Embryonic facial prominence (tissue), 1 donor: Measurements from ENCODE around the gene MAP1LC3B2.
A peak's percentile ranks its signal among the peaks of the same experiment; 100 is the strongest.

Source experiments
- DNase-seq: peaks from one replicate; pipeline ENCODE4 v3.0.0-alpha.2; 2016; ENCODE audit errors: extremely low spot score

MAP1LC3B2 gene

GRCh38 chr12:116594325-116595038, 35.3 kb downstream of the MAP1LC3B2 start:
- DNase-seq, result no peak

- DNase-seq, result no peak
Measured at GRCh38 chr12:116595186-116595585, 36.0 kb downstream of the MAP1LC3B2 start.

DNA sequence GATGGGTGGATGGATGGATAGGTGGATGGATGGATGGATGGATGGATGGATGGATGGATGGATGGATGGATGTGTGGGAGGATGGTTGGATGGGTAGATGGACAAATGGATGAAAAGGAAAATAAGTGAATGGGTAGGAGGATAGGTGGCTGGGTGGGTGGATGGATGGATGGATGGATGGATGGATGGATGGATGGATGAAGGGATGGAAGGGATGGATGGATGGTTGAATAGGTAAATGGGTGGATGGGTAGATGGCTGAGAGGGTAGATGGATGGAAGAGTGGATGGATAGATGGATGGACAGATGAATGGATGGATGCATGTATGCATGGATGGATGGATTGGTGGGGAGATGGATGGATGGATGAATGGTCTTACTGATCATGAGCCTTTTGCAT, 36.5 kb downstream of the MAP1LC3B2 start:
- DNase-seq, result no peak

GRCh38 chr12:116597886-116598285, 38.7 kb downstream of the MAP1LC3B2 start:
- no peak for DNase-seq

GRCh38 chr12:116598311-116599284, 39.4 kb downstream of the MAP1LC3B2 start:
- DNase-seq, result no peak

DNA sequence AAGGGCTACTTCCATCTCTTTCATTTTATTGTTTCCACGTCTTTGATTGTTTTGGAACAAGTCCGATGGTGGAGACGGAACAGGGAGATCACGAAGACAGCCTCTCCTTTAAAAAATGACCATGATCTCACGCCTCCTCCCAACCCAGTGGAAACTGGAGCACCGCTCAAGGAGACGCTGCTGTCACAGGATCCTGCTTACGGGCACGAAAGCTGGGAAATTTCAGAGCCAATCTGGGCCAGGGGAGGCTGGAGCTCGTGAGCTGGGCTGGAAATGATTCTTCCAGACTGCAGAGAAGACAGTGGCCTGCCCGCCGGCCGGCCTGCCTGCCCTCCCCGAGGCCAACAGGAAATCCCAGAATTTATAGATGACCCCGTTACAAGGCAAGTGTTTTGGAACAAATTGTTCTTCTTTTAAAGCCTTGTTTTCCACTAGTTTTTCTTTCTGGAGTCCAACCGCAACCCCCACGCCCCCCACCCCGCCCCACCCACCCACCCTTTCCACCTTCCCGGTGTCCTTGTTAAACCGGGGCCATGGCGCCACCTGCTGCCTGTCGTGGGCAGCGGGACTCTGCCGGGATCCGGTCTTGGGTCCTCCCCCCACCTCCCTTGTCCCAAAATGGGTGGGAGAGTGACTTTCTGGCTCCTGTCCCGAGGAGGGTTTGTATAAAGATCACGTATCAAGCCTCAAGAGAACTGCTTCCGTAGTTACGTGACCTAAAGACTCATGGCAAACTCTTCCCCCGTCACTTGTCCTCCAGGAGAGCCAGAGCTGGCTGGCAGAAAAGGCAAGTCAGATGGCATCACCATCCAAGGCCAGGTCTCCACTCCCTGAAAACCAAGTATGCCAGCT, 40.3 kb downstream of the MAP1LC3B2 start:
- DNase-seq, result peak; percentile 43

DNA sequence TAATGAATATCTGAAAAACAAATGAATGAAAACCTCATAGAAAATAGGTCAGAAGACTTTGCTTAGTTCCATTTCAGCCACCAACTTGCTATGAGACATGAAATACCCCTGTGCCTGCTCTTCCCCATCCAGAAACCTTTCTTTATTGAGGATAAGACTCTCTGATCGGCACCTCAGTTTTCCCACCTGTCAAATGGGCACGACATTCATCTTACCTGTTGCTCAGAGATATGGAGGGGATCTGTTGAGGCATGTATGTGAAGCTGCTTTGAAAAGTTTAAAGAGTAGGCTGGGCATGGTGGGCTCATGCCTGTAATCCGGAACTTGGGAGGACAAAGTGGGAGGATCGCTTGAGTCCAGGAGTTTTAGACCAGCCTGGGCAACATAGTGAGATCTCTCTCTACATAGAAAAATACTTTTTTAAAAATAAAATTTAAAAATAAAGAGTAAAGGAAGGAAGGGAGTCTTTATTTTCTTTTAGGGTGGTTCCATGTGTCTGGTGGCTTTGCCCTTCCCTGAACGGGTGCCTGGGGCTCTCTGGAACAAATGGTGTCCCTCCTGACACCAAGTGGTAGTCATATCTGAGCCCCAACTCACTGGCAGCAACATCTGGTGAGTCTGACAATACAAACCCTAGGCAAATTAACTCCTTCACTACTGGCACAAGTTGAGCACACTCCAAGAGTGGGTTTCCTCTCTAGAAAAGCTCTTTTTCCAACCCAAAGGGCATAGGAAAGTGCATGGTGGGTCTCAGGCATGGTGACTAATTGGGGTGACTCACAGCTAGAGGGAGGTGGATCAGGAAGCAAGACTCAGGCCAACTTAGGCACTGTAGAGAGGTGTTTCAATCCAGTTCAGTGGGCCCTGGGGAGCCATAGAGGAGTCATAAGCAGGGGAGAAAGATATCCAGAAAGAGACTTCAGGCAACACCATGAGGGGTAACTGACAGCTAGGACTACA, 42.1 kb downstream of the MAP1LC3B2 start:
- no peak for DNase-seq

DNA sequence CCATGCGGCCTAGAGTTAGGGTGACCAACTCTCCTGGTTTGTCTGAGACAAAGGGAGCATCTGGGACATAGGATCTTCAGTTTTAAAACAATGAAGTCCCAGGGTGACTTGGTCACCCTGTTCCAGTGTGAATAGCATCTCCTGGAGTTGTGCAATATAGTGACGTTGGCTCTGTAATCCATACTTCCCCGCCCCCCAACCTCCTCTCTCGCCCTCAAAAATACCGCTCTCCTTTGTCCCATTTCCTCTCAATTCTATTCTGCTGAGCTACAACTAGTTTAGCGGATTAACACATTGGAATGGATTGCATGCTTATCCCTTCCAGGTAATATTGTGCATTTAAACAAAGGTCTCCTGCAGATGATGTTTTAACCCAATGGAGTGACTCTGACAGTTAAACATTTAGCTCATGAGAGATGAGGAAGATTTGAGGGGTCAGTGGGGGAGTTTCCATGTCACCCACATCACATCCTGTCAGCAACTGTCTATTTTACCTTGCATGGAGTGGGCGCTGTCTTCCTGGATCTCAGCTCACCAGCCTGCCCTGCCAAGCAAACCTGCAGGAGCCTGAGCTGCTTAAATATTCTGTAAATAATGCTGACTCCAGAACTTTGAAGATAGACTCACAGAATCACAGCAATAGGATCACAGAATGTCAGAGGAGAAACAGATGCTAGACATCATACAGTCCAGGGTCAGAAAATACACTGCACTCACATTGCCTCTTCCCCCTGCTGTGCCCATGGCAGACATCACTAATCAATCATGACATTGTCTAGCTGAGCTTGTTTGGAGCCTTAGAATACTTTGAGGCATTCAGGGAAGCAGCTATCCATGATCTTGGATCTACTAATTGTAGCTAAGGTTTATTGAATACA, 43.0 kb downstream of the MAP1LC3B2 start:
- DNase-seq, result no peak

DNA sequence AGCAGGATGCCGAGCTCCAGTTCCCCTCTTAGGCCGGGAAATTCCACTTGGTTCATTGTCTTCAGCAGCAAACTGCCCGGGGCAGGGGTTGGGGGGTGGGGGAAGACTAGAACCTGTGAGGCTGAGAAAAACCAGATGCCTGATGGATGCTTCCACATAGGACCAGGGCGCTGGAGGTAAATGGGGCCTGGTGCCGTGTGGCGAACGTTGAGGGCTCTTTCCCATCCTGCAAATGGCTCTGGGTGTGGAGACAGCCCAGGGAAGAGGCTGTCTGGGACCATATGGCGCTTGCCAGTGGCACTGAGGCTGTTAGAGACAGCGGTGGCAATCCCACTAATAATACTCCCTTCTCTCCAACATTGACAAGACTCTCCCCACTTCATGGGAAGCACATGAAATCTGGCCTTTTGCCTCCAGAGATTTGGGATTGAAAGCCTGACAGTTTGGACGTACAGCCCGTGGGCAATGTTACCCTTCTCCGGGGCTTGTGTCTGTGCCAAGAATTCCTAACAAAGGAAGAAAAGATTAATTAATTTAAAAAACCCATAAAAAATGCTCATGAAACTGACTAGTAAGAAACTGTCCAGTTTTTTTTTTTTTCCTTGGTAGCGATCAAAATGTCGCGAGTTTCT, 44.5 kb downstream of the MAP1LC3B2 start:
- no peak for DNase-seq

DNA sequence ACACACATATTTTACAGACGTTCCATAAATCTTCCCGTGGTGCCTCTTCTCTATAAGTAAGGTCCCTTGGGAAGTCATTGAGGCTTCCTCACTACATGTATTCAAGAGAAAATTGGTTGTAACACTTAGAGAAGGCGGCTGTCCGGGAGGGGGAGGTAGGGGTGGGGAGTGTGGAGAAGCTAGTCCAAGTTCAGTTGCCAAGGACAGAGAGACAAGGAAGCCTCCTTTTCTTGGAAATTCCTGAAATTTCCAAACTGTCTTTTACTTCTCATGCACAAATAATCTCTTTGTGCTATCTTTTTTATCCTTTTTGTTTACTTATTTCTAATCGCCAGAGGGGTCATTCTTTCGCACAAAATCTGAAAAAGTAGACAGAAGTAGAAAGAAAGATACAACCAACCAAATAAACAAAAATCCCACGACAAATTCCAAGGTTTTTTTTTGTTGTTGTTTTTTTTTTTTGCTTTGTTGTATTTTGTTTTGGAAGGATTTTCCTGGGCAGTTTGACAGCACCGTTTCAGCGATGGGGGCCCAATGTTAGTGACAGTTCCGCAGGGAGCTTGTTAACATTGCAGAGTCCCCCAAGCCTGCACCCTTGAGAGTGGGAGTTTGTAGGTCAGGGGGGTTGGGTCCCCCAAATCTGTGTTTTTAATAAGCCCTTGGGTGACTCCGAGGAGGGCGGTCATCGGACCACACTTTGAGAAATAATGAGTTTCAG, 45.2 kb downstream of the MAP1LC3B2 start:
- no peak for DNase-seq

DNA sequence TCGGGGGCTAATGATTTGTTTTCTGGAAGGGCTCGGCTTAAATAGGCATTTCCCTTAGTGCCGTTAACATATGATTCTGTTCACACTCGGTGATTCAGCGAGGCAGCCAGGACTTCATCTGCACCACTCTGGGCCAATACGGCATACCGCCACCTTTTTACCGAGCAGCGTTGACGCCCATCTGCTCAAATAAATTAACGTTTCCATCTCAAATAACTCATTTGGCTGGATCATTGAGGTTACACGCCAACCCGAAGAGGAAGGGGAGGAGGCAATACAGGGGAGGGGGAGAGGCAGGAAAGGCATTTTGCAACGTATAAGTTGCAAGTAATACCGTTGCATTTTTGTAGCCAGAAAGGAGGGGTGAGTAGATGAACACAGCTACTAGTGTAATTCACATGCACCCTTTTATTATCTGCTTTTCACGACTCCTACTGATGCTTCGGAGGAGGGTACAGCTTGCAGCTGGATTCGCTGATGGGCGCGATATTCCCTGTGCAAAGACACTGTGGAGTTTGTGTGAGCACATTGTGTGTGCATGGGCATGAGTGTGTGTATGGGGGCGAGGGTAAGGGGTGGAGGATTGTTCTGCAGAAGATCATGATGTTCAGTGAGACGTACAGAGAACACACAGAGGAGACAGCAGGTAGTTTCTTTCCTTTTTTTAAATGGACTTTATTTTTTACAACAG, 45.9 kb downstream of the MAP1LC3B2 start:
- DNase-seq, result no peak

DNA sequence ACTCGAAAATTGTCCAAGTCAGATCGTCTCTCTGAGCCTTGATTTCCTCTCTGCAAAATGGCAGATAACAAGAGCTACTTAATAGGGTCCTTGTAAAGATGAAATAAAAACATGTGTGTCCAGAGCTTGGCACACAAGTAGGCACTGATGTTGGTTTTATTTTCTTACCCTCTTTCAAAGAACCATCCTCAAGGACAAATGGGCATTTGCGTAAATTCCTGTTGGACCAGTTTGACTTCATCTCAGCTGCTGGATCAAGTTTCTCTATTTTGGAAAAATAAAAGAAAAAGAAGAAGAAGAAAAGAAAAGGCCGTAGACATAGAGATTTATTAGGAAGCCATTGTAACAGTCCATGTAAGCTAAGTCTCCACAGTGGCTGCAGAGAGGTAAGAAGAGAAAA, 47.2 kb downstream of the MAP1LC3B2 start:
- no peak for DNase-seq

GRCh38 chr12:116607039-116607438, 47.9 kb downstream of the MAP1LC3B2 start:
- no peak for DNase-seq

DNA sequence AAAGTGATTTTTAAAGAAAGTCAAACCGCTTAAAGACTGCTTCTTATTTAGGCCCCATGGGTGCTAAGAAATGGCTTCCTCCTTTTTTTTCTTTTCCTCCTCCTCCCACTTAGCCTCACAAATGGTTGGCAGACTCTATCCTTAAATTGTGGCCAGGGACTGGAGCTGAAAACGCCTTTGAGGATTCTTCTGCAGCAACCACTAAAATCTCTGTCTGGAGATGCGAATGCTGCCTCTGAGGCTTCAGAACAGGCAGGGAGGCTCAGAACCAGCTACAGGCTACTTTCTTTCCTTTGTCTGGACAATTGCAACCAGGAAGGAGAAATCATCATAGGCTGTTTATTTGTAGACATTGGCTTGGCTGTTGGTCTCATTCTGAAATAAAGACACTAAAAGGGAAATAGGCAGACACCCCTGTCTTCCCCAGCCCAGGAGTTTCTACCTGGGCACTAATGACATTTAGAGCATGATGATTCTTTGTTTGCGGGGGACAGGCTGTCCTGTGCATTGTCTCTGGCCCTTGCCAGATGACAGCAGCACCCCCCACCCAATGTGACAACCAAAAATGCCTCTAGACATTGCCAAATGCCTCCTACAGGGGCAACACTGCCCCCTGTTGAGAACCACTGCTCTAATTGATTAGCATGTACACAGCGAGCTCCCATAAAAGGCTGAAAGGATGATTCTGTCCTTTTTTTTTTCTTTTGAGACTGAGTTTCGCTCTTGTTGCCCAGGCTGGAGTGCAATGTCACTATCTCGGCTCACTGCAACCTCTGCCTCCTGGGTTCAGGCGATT, 50.3 kb downstream of the MAP1LC3B2 start:
- DNase-seq, result no peak

GRCh38 chr12:116610971-116611541, 51.9 kb downstream of the MAP1LC3B2 start:
- no peak for DNase-seq

GRCh38 chr12:116612436-116612835, 53.3 kb downstream of the MAP1LC3B2 start:
- DNase-seq, result no peak

- DNase-seq, result no peak
Measured at GRCh38 chr12:116613256-116613655, 54.1 kb downstream of the MAP1LC3B2 start.
